Measurements from ENCODE around the gene MEGF11.
A peak's percentile ranks its signal among the peaks of the same experiment; 100 is the strongest.
"Not testable (repeated sequence)": the region's sequence is repeated elsewhere in the genome, so short reads cannot be mapped to it uniquely, and the experiment has no call there.

The MEGF11 gene

GRCh38 chr15:65909831-65910230 is 343.7 kb downstream of the MEGF11 start:
- no peak for DNase-seq

GRCh38 chr15:65908876-65909275 is 344.7 kb downstream of the MEGF11 start:
- DNase-seq: no peak

- no peak for DNase-seq
Observed at GRCh38 chr15:65907661-65908060, 345.9 kb downstream of the MEGF11 start.

- no peak for DNase-seq
Observed at GRCh38 chr15:65906396-65906795, 347.2 kb downstream of the MEGF11 start.

GRCh38 chr15:65904301-65904700 is 349.2 kb downstream of the MEGF11 start:
- no peak for DNase-seq

GRCh38 chr15:65903296-65904073 is 350.1 kb downstream of the MEGF11 start:
- DNase-seq: no peak

- peak; percentile 53 for DNase-seq
Observed at GRCh38 chr15:65902373-65902772, 351.2 kb downstream of the MEGF11 start.

- no peak for DNase-seq
Observed at GRCh38 chr15:65901836-65902235, 351.7 kb downstream of the MEGF11 start.

- DNase-seq: no peak
Observed at GRCh38 chr15:65901336-65901735, 352.2 kb downstream of the MEGF11 start.

GRCh38 chr15:65900488-65900887 is 353.1 kb downstream of the MEGF11 start:
- no peak for DNase-seq

GRCh38 chr15:65896236-65896635 is 357.3 kb downstream of the MEGF11 start:
- no peak for DNase-seq

- DNase-seq: no peak
Observed at GRCh38 chr15:65893060-65893459, 360.5 kb downstream of the MEGF11 start.

GRCh38 chr15:65888981-65889380 is 364.6 kb downstream of the MEGF11 start:
- no peak for DNase-seq

GRCh38 chr15:65887565-65887964 is 366.0 kb downstream of the MEGF11 start:
- no peak for DNase-seq

GRCh38 chr15:65885668-65886218 is 367.8 kb downstream of the MEGF11 start:
- DNase-seq: no peak

GRCh38 chr15:65884511-65884910 is 369.0 kb downstream of the MEGF11 start:
- DNase-seq: no peak

- no peak for DNase-seq
Observed at GRCh38 chr15:65883571-65883970, 370.0 kb downstream of the MEGF11 start.

GRCh38 chr15:65881766-65882434 is 371.6 kb downstream of the MEGF11 start:
- DNase-seq: no peak

- no peak for DNase-seq
Observed at GRCh38 chr15:65877749-65878148, 375.8 kb downstream of the MEGF11 start.

GRCh38 chr15:65875458-65875857 is 378.1 kb downstream of the MEGF11 start:
- no peak for DNase-seq

- DNase-seq: no peak
Observed at GRCh38 chr15:65873256-65873655, 380.3 kb downstream of the MEGF11 start.

- not testable (repeated sequence) for DNase-seq
Observed at GRCh38 chr15:65872596-65872995, 381.0 kb downstream of the MEGF11 start.

- not testable (repeated sequence) for DNase-seq
Observed at GRCh38 chr15:65871886-65872285, 381.7 kb downstream of the MEGF11 start.

- DNase-seq: peak; percentile 43
Observed at GRCh38 chr15:65870889-65871533, 382.5 kb downstream of the MEGF11 start.
